NCI-H1930 (cell line): ENCODE measurements around the gene GHSR.

Experiments used
- DNase-seq, 2 experiments: peaks; one replicate each; lab custom pipeline; 2025; lab: John Stamatoyannopoulos, UW

GHSR gene

GRCh38 chr3:172437713-172438112, 10.5 kb downstream of the GHSR start:
- no peak for DNase-seq

GRCh38 chr3:172415323-172415722, 32.9 kb downstream of the GHSR start:
- DNase-seq: no peak

GRCh38 chr3:172411478-172411947, 36.7 kb downstream of the GHSR start:
- no peak for DNase-seq

DNA sequence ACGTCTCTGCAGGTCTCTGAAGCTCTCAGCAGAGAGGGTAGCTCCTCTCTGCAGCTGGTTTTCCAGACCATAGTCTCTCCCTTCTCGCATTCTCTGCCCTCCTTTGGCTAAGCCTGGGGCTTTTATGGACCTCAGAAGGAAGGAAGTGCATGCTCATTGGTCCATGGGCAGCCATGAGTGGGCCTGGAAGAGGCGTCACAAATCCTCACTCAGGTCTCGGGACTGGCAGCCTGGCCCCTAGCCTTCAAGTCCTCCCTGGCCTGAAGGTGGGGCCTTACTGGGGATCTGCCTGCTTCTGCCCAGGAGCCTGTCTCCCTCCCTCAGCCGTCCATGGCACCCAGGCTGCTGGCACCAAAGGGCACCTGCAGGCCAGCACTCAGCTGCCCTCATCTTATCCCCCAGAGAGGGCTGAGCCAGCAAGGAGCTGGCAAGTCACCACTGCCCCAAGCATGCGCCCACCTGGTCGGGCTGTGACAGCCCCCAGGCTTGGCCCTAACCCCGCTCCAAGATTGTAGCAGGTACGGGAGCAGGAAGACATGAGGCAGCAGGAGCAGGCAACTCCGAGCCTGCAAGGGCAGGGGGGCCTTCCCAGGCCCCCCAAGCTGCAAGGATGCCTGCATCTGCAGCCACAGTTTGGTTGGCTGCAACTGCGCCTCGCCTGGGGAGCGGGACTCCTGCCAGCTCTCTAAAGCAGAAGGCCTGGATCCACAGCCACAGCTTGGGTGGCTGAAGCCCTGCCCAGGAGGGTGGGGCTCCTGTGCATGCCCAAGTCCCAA, 37.4 kb downstream of the GHSR start:
- DNase-seq: no peak

DNA sequence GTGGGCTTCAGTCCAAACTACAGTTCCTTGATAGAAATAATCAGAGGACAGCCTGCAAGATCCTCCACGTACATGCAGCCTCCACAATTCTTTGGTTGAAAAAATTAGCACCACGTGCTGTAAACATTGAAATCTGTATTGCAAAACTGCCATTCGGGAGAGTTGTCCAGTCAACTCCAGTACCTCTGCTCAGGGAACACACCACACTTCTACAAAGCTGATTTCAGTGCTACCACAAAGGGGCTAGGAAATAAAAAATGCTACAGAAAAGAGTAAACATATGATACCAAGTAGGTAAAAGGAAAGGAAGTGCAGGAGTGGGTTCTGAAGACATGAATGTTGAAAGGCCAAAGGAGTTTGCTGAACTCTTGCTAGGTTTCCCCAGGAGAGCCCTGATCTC, 40.4 kb downstream of the GHSR start:
- DNase-seq: no peak

DNA sequence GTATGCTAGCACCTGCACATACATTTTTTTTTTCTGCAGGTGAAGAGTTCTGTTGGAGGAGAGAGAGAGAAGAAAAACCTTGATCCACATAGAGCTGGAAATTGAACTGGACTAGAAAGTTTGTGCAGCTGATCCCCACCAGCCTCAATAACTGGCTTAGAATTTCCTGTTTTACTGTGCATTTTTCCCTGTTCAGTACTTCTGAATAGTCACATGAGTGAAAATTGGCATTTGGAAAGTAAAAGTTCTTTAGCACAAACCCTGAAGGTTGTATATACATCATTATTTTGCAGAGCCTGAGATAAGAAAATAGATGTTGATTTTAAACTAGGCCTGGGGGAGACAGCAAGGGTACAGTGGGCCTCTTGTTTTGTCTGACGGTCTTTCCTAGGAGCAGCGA, 42.3 kb downstream of the GHSR start:
- DNase-seq: no peak

DNA sequence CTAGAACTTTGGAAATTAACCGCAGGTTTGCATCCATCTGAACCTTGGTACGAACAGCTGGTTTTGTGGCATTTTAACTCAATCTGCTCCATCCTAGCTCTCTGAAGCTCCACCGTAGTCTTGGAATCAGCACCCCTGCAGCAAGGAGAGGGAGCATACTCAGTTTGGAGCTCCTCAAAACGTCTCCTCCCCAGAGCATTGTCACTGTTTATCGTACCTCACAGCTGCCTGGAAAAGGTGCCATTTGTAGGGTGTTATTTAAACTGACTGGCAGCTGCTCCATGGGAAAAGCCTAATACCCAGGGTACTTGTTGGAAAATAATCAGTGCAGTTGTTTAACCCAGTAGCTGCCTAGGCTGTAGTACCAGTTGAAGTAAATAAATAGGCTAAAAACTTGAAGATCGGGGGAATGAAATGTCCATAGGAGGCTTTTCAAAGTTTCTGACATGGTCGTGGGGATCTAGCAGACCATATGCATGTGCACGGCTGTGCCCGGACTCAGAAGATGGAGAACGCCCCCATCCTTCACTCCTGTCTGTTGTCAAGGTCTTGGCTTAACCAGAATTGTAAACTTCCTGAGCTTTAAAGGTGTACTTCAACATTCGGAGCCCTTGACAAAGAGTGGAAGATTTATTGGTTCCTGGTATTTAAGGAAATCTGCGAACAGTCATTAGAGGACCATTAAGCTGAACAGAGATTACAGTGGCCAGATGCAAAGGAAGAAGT, 43.9 kb downstream of the GHSR start:
- DNase-seq: no peak

DNA sequence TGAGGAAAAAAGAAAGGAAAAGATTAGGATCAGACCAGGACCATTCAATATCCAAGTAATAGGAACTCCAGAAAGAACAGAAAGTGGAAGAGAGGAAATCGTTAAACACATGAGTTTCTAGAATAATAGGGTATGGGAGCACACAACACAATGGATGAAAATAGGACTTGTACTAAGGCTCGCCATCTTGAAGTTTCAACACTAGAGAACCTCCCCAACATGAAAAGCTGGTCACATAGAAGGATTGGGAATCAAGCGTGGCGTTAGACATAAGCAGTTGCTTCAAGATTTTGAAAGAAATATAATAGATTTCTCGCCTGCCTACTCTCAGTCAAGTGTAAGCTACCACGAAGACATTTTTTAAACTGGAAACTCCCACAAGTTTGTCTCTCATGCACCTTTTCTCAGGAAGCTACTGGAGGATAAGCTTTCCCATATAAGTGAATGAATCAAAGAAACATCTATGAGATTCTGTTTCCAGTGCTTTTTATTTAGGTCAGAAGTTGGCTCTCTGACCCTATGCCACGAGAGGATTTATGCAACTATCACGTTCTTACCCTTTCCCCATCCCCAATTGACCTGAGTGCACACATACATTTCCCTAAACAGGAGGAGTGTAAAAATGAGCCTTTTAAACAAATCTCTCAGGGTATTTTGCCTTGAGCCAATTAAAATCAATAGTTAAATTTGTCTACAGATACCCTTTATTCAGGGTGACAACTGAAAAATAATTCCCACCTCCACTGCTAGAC, 45.2 kb downstream of the GHSR start:
- DNase-seq: no peak

GRCh38 chr3:172402090-172402489, 46.2 kb downstream of the GHSR start:
- DNase-seq: no peak

DNA sequence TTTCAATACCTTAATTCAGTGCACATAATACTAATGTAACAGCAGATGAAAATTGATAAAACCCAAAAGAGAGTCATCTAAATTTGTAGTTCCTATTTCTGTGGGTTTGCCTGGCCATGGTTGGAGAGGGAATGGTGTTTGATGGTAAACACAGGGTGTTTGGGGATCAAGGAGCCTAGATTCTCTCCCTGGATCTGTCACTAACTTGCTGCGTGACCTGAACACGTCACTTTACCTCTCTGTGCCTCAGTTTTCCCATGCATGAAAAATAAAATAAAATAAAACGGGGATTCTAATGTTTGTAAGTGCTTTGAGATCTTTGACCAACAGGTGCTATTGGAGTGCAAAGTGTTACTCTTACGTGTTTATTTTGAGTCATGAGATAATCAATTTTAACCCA, 49.8 kb downstream of the GHSR start:
- DNase-seq: no peak

DNA sequence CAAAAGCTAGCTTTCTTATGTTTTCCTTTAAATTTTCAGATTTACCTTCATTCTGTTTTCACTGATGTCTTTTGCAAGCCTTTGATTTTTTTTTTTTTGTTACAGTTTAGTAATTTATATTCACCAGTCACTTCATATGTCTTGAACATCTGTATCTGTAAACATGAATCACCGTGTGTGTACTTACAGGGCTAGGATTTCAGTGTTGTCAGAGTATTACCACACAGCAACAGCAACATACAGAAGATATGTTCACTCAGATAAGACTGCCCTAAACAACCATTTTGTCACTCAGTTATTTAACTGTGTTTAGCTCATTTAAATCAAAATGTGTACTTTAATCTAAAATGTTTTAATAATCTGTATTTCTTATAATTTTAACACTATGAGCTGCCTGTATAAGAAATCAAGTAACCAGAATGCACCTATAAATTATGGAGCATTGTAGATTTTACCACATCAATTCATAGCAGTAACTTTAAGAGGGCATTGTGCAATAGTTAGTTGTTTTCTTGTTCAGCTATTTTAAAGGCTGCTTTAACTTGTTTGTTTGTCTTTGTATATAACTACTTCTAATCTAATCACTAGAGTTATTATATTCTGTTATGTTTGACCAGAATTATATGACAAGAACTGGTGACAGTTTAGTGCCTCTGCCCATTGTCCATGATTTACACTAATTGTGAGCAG, 50.4 kb downstream of the GHSR start:
- DNase-seq: peak in 1 of 2 experiments; percentile 45

- no peak for DNase-seq
Measured at GRCh38 chr3:172396400-172396799, 51.9 kb downstream of the GHSR start.

- no peak for DNase-seq
Measured at GRCh38 chr3:172394692-172395091, 53.6 kb downstream of the GHSR start.
